ENCODE measurements around the gene SLC25A27.
"Not testable (repeated sequence)": the region's sequence is repeated elsewhere in the genome, so short reads cannot be mapped to it uniquely, and the experiment has no call there.

SLC25A27 gene
- 0 to 1.6 (median 0.56) reads per million in 4 experiments for total RNA-seq

GRCh38 chr6:46652603-46653438 lies at the start of gene SLC25A27, which contains the start of gene CYP39A1:
Gene SLC25A27, plus strand, starts transcription at chr6:46652975. Its CDS starts 218 bp downstream, at chr6:46653193.
Gene CYP39A1, minus strand, starts transcription at chr6:46652818. Its CDS starts 236 bp downstream, at chr6:46652582.
- DNase-seq = peak; percentile 45

- no peak for DNase-seq
These were observed 47.5 kb upstream of the SLC25A27 start for GRCh38 chr6:46605091-46605797.

- no peak for DNase-seq
These were observed 46.4 kb upstream of the SLC25A27 start for GRCh38 chr6:46606338-46606737.

GRCh38 chr6:46610862-46611553 lies 41.8 kb upstream of the SLC25A27 start:
- no peak for DNase-seq

- DNase-seq = no peak
These were observed 40.1 kb upstream of the SLC25A27 start for GRCh38 chr6:46612645-46613044.

- DNase-seq = no peak
These were observed 34.0 kb upstream of the SLC25A27 start for GRCh38 chr6:46618726-46619125.

- DNase-seq = no peak
These were observed 26.4 kb upstream of the SLC25A27 start for GRCh38 chr6:46626228-46626909.

- DNase-seq = no peak
These were observed 25.8 kb upstream of the SLC25A27 start for GRCh38 chr6:46626976-46627375.

- DNase-seq = no peak
These were observed 24.3 kb upstream of the SLC25A27 start for GRCh38 chr6:46628498-46628897.

- no peak for DNase-seq
These were observed 23.8 kb upstream of the SLC25A27 start for GRCh38 chr6:46628976-46629375.

- DNase-seq = no peak
These were observed 23.1 kb upstream of the SLC25A27 start for GRCh38 chr6:46629691-46630090.

GRCh38 chr6:46632053-46632452 lies 20.7 kb upstream of the SLC25A27 start:
- no peak for DNase-seq

- no peak for DNase-seq
These were observed 17.3 kb upstream of the SLC25A27 start for GRCh38 chr6:46635462-46635861.

GRCh38 chr6:46637145-46637544 lies 15.6 kb upstream of the SLC25A27 start:
- no peak for DNase-seq

GRCh38 chr6:46637933-46638332 lies 14.8 kb upstream of the SLC25A27 start:
- no peak for DNase-seq

GRCh38 chr6:46638650-46639049 lies 14.1 kb upstream of the SLC25A27 start:
- no peak for DNase-seq

GRCh38 chr6:46642928-46643751 lies 9.6 kb upstream of the SLC25A27 start:
- DNase-seq = no peak

GRCh38 chr6:46645265-46645664 lies 7.5 kb upstream of the SLC25A27 start:
- no peak for DNase-seq

GRCh38 chr6:46648108-46648507 lies 4.7 kb upstream of the SLC25A27 start:
- DNase-seq = not testable (repeated sequence)

GRCh38 chr6:46648869-46649492 lies 3.8 kb upstream of the SLC25A27 start:
- DNase-seq = no peak

- DNase-seq = no peak
These were observed 1.8 kb upstream of the SLC25A27 start for GRCh38 chr6:46651006-46651405.
